GM12873 (cell line): ENCODE data around the gene ATF5.

ENCODE experiments used
- CTCF ChIP-seq: IDR thresholded peaks from 2 replicates; pipeline ENCODE4 v1.5.1; 2012; ENCODE audit warnings: low read depth, mild to moderate bottlenecking, moderate library complexity, low read length, control low read depth; ENCODE audit not compliant: insufficient read depth; ENCODE audit errors: missing control alignments

Gene ATF5

GRCh38 chr19:49890349-49891311 is 38.4 kb upstream of the ATF5 start:
- no peak for TF ChIP-seq CTCF

- no peak for TF ChIP-seq CTCF
Measured at GRCh38 chr19:49891393-49891792, 37.6 kb upstream of the ATF5 start.

GRCh38 chr19:49892716-49893115 is 36.3 kb upstream of the ATF5 start:
- no peak for TF ChIP-seq CTCF

- TF ChIP-seq CTCF: no peak
Measured at GRCh38 chr19:49894011-49894664, 34.9 kb upstream of the ATF5 start.

GRCh38 chr19:49894879-49895565 is 34.0 kb upstream of the ATF5 start:
- TF ChIP-seq CTCF: no peak

GRCh38 chr19:49895566-49896297 is 33.3 kb upstream of the ATF5 start:
- TF ChIP-seq CTCF: no peak
